A549 (cell line): ENCODE results near the gene CACNA1D. TPM values are rescaled to one million over a fixed set of nuclear protein-coding genes. Genes with fewer than 3 reads are reported as not detected.

Experiments
- ATAC-seq, 2 experiments: fragments of 200-7000 bp in 1 of 2; fragments of >200 bp in 1 of 2; cut with Nextera tagmentation in 1 of 2; cut with Tn5 transposase in 1 of 2; 3 replicates each; pipeline versions ENCODE4 v1.8.0 to v1.9.1; 2018 to 2020; ENCODE audit warnings: mild to moderate bottlenecking in 1 of 2, moderate library complexity in 1 of 2
- CTCF ChIA-PET: fragments of 300-600 bp; sonication (Branson Sonifier 250); formaldehyde crosslinking; extraction: SDS; loops from one replicate; lab custom pipeline; 2021; ENCODE audit warnings: antibody characterized with exemption, inconsistent platforms; lab: Yijun Ruan, JAX
- POLR2A ChIA-PET: fragments of 350-600 bp; formaldehyde crosslinking; extraction: SDS; loops from one replicate; lab custom pipeline; 2021; ENCODE audit warnings: antibody characterized with exemption, inconsistent platforms; lab: Yijun Ruan, JAX
- DNase-seq, 2 experiments: peaks; one replicate each; pipeline versions ENCODE4 v3.0.0 to v3.0.0-alpha.2; 2011 to 2016; ENCODE audit warnings: low read depth in 1 of 2, low spot score in 1 of 2
- FAIRE-seq: peaks from 2 replicates; lab custom pipeline; 2011; peaks lifted over from hg19 to GRCh38; lab: Jason Lieb, UNC
- H3K27ac ChIP-seq, 2 experiments: fragments of >200 bp; sonication (Bioruptor Twin); formaldehyde crosslinking; 3 replicates each; pipeline ENCODE4 v1.5.1; 2016 to 2017
- H3K4me1 ChIP-seq: fragments of >200 bp; sonication (Bioruptor Twin); formaldehyde crosslinking; 3 replicates; pipeline ENCODE4 v1.6.1; 2016
- H3K4me2 ChIP-seq: fragments of >200 bp; sonication (Bioruptor Twin); formaldehyde crosslinking; 3 replicates; pipeline ENCODE4 v1.6.1; 2016
- H3K4me3 ChIP-seq: fragments of >200 bp; sonication (Bioruptor Twin); formaldehyde crosslinking; 3 replicates; pipeline ENCODE4 v1.5.1; 2016
- H3K9me3 ChIP-seq: fragments of >200 bp; sonication (Bioruptor Twin); formaldehyde crosslinking; 3 replicates; pipeline ENCODE4 v1.6.1; 2016
- ATOH8 ChIP-seq: fragments of 250-450 bp; sonication (Bioruptor Pico); IDR thresholded peaks from 2 replicates; pipeline ENCODE4 v1.5.0; 2020; ENCODE audit warnings: low read depth, mild to moderate bottlenecking, moderate library complexity
- CBX8 ChIP-seq: fragments of 200-600 bp; sonication (generic); IDR thresholded peaks from 2 replicates; pipeline ENCODE4 v1.6.1; 2016
- CTCF ChIP-seq: fragments of >200 bp; sonication (Bioruptor Twin); formaldehyde crosslinking; IDR thresholded peaks from 3 replicates; pipeline ENCODE4 v1.5.1; 2016
- EHMT2 ChIP-seq: fragments of 200-600 bp; sonication (generic); IDR thresholded peaks from 2 replicates; pipeline ENCODE4 v1.6.1; 2016; ENCODE audit warnings: antibody characterized with exemption, low read depth, mild to moderate bottlenecking, moderate library complexity
- ELK1 ChIP-seq: fragments of 150-350 bp; IDR thresholded peaks from 2 replicates; pipeline ENCODE4 v1.6.1; 2014; ENCODE audit warnings: low read depth, mild to moderate bottlenecking, low read length
- EP300 ChIP-seq, 2 experiments: fragments of >200 bp; sonication (Bioruptor Twin); formaldehyde crosslinking; IDR thresholded peaks; 2 replicates in 1 of 2; 3 replicates in 1 of 2; pipeline ENCODE4 v1.6.1; 2016 to 2017
- ESRRA ChIP-seq: fragments of 150-350 bp; IDR thresholded peaks from 2 replicates; pipeline ENCODE4 v1.6.1; 2014; ENCODE audit warnings: mild to moderate bottlenecking, low read length, borderline replicate concordance
- FOXS1 ChIP-seq: fragments of 250-450 bp; sonication (Bioruptor Pico); IDR thresholded peaks from 2 replicates; pipeline ENCODE4 v1.5.0; 2020; ENCODE audit warnings: mild to moderate bottlenecking, moderate library complexity
- GATA3 ChIP-seq: IDR thresholded peaks from 2 replicates; pipeline ENCODE4 v1.6.1; 2012; ENCODE audit warnings: borderline replicate concordance
- HOXA7 ChIP-seq: fragments of 250-450 bp; sonication (Bioruptor Pico); IDR thresholded peaks from 2 replicates; pipeline ENCODE4 v1.5.0; 2020; ENCODE audit warnings: mild to moderate bottlenecking, moderate library complexity
- HOXB5 ChIP-seq: fragments of 250-450 bp; sonication (Bioruptor Pico); IDR thresholded peaks from 2 replicates; pipeline ENCODE4 v1.5.0; 2020; ENCODE audit warnings: mild to moderate bottlenecking, moderate library complexity
- JUN ChIP-seq, 2 experiments: fragments of >200 bp; sonication (Bioruptor Twin); formaldehyde crosslinking; IDR thresholded peaks; 2 replicates in 1 of 2; 3 replicates in 1 of 2; pipeline ENCODE4 v1.6.1; 2016 to 2017
- MAFK ChIP-seq: fragments of 450-650 bp; IDR thresholded peaks from 2 replicates; pipeline ENCODE4 v1.6.1; 2014; ENCODE audit not compliant: partially characterized antibody
- NR3C1 ChIP-seq: fragments of >200 bp; sonication (Bioruptor Twin); formaldehyde crosslinking; IDR thresholded peaks from 3 replicates; pipeline ENCODE4 v1.6.1; 2017
- PBX3 ChIP-seq: IDR thresholded peaks from 2 replicates; pipeline ENCODE4 v1.6.1; 2012
- RCOR1 ChIP-seq: fragments of 150-350 bp; IDR thresholded peaks from 2 replicates; pipeline ENCODE4 v1.6.1; 2014; ENCODE audit warnings: antibody characterized with exemption, low read length, low read depth
- RFX5 ChIP-seq: fragments of 450-650 bp; IDR thresholded peaks from 2 replicates; pipeline ENCODE4 v1.7.1; 2014; ENCODE audit warnings: antibody characterized with exemption, mild to moderate bottlenecking, moderate library complexity
- SREBF2 ChIP-seq: fragments of 450-650 bp; IDR thresholded peaks from 2 replicates; pipeline ENCODE4 v1.6.1; 2014; ENCODE audit warnings: mild to moderate bottlenecking, moderate library complexity
- TFCP2L1 ChIP-seq: fragments of 250-450 bp; sonication (Bioruptor Pico); IDR thresholded peaks from 2 replicates; pipeline ENCODE4 v1.5.0; 2021; ENCODE audit warnings: mild to moderate bottlenecking
- TP53 ChIP-seq: fragments of 250-450 bp; sonication (Bioruptor Pico); IDR thresholded peaks from 2 replicates; pipeline ENCODE4 v1.5.0; 2021; ENCODE audit warnings: mild to moderate bottlenecking, moderate library complexity
- ZC3H11A ChIP-seq: fragments of 450-650 bp; IDR thresholded peaks from 2 replicates; pipeline ENCODE4 v1.6.1; 2014; ENCODE audit warnings: antibody characterized with exemption, mild to moderate bottlenecking
- ZFP36 ChIP-seq: fragments of 450-650 bp; IDR thresholded peaks from 2 replicates; pipeline ENCODE4 v1.6.1; 2014; ENCODE audit warnings: borderline replicate concordance; ENCODE audit not compliant: partially characterized antibody
- ZSCAN20 ChIP-seq: fragments of 250-450 bp; sonication (Bioruptor Pico); IDR thresholded peaks from 2 replicates; pipeline ENCODE4 v1.8.0; 2022; ENCODE audit warnings: mild to moderate bottlenecking, moderate library complexity
- WGBS: methylation state at CpG from one replicate; pipeline ENCODE4 v1.1.6; 2017; ENCODE audit errors: missing lambda C conversion rate; 5-methylcytosine and 5-hydroxymethylcytosine counted together
- polyA plus RNA-seq, 4 experiments: library from polyadenylated mRNA; depleted of rRNA in 3 of 4; stranded (reverse); fragments of >200 nt; fragmentation: RNase III in 1 of 4; extraction: RNeasy Plus Mini Kit Qiagen cat#74134 plus additional on column Dnase treatment in 1 of 4; gene quantifications; 2 replicates in 3 of 4; 3 replicates in 1 of 4; pipeline ENCODE4 v1.2.3, GENCODE V29; 2011 to 2017

Gene CACNA1D
- polyA plus RNA-seq, 2 of the 4 experiments (the other 2 are of a cell fraction) = 1.1 to 10.7 TPM

DNA sequence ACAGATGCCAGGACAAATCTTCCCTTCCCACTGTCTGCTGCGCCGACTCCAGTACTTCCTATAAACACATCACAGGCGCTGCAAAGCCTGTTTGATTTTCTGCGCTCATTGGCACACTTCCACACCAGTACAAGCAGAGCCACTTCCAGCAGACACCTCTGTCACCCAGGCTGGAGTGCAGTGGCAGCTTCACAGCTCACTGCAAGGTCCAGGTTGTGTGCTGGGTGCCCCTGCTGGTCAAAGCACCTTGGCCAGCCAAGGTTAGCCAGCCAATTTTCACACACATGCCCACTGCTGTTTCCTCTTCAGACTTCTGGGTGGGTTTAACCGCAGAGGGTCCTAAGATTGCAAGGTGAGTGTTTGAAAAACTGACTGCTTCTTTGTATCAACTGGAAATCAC is 346.9 kb downstream of the CACNA1D start:
- POLR2A ChIA-PET = no interaction called here
- WGBS = 96% methylated on average over 4 of the region's 5 CpGs
- peaks cover 22% of the 10 kb centered on the region for H3K4me1 ChIP-seq
- no peak overlapping the region for H3K4me2 ChIP-seq
- H3K4me3 ChIP-seq = no peak overlapping the region
- H3K9me3 ChIP-seq = no peaks in the 10 kb centered on the region
- no peak for TF ChIP-seq PBX3
- no peak for TF ChIP-seq TFCP2L1 (CRISPR knock-in tag)
- no peak for TF ChIP-seq ZC3H11A
- no peak for TF ChIP-seq RFX5
- TF ChIP-seq RCOR1 = no peak
- no peak for TF ChIP-seq EHMT2
- no peak for TF ChIP-seq TP53 (CRISPR knock-in tag)
- no peak for TF ChIP-seq HOXB5
- no peak for TF ChIP-seq EP300 (IDR thresholded peaks at IDR 0.05)
- TF ChIP-seq, all 56 proteins: peak for 0
- DNase-seq = no peak
- ATAC-seq = no peak
- FAIRE-seq = no peak
- CTCF ChIA-PET = interaction anchor here (0.7 kb wide), 1 partner anchor 104 kb away, joined by 3 read pairs; no protein-coding TSS in a partner anchor
- H3K27ac ChIP-seq = no peak overlapping the region

GRCh38 chr3:53842436-53843194 is 348.2 kb downstream of the CACNA1D start:
- ATAC-seq = peak; percentile 31 to 39; a peak in 3 of 6 replicates
- CTCF ChIA-PET = no interaction called here
- H3K27ac ChIP-seq = no peak overlapping the region
- POLR2A ChIA-PET = no interaction called here
- no peak for FAIRE-seq
- 52% methylated on average over 9 of the region's 12 CpGs for WGBS
- peaks cover 22% of the 10 kb centered on the region for H3K4me1 ChIP-seq
- peak; percentile 8 to 48 for DNase-seq
- peak overlapping the region; percentile 47 for H3K4me2 ChIP-seq
- no peaks in the 10 kb centered on the region for H3K9me3 ChIP-seq
- TF ChIP-seq FOXS1 (CRISPR knock-in tag) (no peak), GATA3 (no peak), JUN (IDR thresholded peaks at IDR 0.05) (no peak), HOXA7 (CRISPR knock-in tag) (no peak), SREBF2 (no peak), ATOH8 (CRISPR knock-in tag) (no peak), ESRRA (no peak), EHMT2 (no peak), PBX3 (no peak), ZSCAN20 (CRISPR knock-in tag) (no peak), CTCF (no peak), CBX8 (no peak), ZFP36 (no peak), ELK1 (no peak), NR3C1 (no peak), MAFK (no peak)
- TF ChIP-seq, all 56 proteins: peak for 0
- H3K4me3 ChIP-seq = no peak overlapping the region
